ENCODE results near the gene PLA2G6.

DNA sequence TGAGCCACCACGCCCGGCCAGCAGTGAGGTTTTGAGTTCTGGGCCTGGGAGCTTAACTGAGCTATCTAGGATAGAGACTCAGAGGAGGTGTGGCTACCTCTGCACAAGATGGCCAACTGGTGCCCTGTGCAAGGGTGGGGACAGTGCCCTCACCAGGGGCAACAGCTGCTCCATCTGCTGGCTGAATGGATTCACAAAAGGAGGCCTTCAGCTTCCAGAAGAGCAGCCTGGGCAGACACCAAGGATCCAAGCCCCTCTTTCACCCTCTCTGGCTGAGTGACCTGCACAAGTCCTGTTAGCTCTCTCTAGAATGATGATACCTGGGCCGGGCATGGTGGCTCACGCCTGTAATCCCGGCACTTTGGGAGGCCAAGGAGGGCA is 37.6 kb downstream of the PLA2G6 start:
- TF ChIP-seq, protein P1, sequence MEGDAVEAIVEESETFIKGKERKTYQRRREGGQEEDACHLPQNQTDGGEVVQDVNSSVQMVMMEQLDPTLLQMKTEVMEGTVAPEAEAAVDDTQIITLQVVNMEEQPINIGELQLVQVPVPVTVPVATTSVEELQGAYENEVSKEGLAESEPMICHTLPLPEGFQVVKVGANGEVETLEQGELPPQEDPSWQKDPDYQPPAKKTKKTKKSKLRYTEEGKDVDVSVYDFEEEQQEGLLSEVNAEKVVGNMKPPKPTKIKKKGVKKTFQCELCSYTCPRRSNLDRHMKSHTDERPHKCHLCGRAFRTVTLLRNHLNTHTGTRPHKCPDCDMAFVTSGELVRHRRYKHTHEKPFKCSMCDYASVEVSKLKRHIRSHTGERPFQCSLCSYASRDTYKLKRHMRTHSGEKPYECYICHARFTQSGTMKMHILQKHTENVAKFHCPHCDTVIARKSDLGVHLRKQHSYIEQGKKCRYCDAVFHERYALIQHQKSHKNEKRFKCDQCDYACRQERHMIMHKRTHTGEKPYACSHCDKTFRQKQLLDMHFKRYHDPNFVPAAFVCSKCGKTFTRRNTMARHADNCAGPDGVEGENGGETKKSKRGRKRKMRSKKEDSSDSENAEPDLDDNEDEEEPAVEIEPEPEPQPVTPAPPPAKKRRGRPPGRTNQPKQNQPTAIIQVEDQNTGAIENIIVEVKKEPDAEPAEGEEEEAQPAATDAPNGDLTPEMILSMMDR (IDR thresholded peaks at IDR 0.05; ENCODE audit: borderline replicate concordance, extremely low read depth, low read length, poor library complexity, severe bottlenecking): peak; percentile 18
- no peak for TF ChIP-seq EZH2 (IDR thresholded peaks at IDR 0.05; ENCODE audit: borderline replicate concordance, low read depth, low read length, severe bottlenecking)
